Bone marrow (tissue), 2 donors: ENCODE measurements around the gene HLA-DQB2.
A peak's percentile ranks its signal among the peaks of the same experiment; 100 is the strongest.
"Not testable (repeated sequence)": the region's sequence is repeated elsewhere in the genome, so short reads cannot be mapped to it uniquely, and the experiment has no call there.

Experiments
- DNase-seq, 2 donors: peaks; one replicate each; lab custom pipeline; 2025; lab: John Stamatoyannopoulos, UW

HLA-DQB2 gene

DNA sequence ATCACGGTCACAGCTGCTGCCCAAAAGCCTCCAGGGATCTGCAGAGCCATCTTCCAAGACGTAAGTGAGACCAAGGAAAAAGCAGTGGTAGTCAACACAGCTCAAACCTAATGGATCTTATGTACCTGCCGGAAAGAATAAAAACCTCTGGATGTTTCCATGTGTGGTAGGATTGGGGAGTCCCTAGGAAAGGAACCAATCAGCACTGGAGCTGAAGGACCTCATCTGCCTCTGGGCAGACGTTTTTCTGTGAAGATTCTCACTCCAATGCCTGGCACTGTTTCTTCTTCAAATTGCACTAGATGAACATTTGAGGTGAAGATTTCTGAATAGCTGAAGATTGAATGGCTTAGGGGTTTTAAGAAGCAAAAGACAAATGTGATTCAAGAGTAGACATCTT is at the start of gene HLA-DQB2:
TSS of gene HLA-DQB2 (minus strand) at position 112 of the 400 bp plus-strand sequence. CDS start at position 50, 62 bp downstream.
- DNase-seq, result no peak

GRCh38 chr6:32809171-32809570 is 45.8 kb upstream of the HLA-DQB2 start:
- no peak for DNase-seq

- DNase-seq, result no peak
These were observed 43.8 kb upstream of the HLA-DQB2 start for GRCh38 chr6:32807020-32807580.

GRCh38 chr6:32805404-32805803 is 42.1 kb upstream of the HLA-DQB2 start:
- not testable (repeated sequence) for DNase-seq

- no peak for DNase-seq
These were observed 40.1 kb upstream of the HLA-DQB2 start for GRCh38 chr6:32803416-32803815.

GRCh38 chr6:32799740-32800139 is 36.4 kb upstream of the HLA-DQB2 start:
- DNase-seq, result no peak

- no peak for DNase-seq
These were observed 35.8 kb upstream of the HLA-DQB2 start for GRCh38 chr6:32799168-32799567.

DNA sequence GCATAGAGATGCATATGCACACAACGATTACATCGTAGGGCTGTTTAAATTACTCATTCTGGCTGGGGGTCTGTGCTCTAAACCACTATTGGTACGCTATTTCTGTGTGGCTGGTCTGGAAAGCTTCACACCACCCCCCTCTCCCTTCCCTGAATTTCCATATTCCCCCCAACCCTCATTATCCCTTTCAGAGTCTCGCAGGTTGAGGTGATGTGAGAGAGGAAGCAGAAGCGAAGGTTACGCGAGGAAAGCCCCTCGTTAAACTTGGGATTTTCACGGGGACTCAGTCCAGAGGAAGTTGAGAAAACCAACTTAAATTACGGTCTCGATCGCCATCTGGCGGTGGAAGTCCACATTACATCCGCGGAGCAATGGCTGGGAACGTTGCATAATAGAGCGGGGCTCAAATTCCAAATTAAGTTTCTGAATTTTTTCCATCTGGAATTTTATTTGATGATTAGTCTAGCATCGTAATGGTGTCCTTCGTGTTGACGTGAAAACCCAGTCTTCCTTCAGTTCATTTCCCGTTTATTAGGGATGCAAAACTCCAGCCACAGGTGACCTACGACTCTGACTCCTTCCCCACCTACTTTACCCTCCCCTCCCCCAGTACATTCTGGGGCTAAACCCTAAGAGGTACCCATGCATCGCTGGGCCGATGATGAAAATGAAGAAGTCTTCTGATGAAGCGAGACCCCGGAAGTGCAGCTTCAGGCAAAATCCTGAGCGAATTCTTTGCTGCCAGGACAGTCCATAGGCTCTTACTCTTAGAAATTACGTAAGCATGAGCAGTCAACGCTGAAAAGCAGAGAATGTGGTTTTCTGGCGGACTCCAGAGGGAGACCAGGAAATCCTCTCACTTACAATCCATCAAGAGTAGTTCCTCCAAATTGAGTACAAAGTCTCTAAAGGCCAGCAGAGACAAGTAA is 33.8 kb upstream of the HLA-DQB2 start:
- DNase-seq, result peak; percentile 38 to 49

DNA sequence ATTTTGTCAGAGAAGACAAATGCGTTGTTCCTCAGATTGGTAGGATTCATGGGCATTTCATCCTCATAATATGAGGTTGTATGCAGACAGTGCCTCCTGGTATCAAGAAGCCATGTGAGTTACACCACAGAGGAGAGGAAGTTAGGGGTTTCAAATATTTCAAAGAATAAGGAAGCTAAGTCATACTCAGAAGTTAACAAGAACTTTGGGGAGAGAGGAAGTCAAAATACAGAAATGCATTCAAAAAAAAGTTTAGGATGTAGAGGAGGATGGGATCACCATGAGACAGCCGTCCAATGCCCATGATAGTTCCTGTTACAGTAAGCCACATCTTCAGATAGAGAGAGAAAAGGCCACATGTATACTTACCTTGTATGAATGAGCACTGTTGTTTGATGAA is 31.2 kb upstream of the HLA-DQB2 start:
- peak in 1 of 2 donors; percentile 77 for DNase-seq

DNA sequence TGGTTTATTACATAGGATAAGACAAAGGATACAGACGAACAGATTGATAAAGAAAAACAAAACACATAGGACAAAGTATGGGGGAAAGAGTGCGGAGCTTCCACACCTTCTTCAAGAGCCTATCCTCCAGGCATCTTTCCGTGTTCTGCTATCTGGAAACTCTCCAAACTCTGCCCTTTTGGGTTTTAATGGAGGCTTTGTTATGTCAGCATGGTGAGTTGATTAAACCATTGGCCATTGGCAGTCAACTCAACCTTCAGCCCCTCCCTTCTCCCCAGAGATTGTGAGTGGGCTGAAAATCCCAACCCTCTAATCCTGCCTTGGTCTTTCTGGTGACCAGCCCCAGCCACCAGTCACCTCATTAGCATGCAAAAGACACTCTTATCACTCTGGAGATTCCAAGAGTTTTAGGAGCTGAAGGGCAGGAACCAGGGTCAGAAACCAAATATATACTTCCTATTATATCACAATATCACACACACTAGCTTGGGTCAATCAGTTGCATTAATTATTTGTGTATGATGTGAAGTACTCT is 29.6 kb upstream of the HLA-DQB2 start:
- DNase-seq, result no peak

GRCh38 chr6:32790306-32790705 is 27.0 kb upstream of the HLA-DQB2 start:
- DNase-seq, result no peak

GRCh38 chr6:32785781-32786533 is 22.6 kb upstream of the HLA-DQB2 start:
- DNase-seq, result peak in 1 of 2 donors; percentile 68

- DNase-seq, result not testable (repeated sequence)
These were observed 19.6 kb upstream of the HLA-DQB2 start for GRCh38 chr6:32782923-32783322.

GRCh38 chr6:32779036-32779435 is 15.7 kb upstream of the HLA-DQB2 start:
- no peak for DNase-seq

- DNase-seq, result no peak
These were observed 11.7 kb upstream of the HLA-DQB2 start for GRCh38 chr6:32775071-32775470.

- DNase-seq, result no peak
These were observed 11.1 kb upstream of the HLA-DQB2 start for GRCh38 chr6:32774426-32774825.

GRCh38 chr6:32772656-32773055 is 9.3 kb upstream of the HLA-DQB2 start:
- no peak for DNase-seq

DNA sequence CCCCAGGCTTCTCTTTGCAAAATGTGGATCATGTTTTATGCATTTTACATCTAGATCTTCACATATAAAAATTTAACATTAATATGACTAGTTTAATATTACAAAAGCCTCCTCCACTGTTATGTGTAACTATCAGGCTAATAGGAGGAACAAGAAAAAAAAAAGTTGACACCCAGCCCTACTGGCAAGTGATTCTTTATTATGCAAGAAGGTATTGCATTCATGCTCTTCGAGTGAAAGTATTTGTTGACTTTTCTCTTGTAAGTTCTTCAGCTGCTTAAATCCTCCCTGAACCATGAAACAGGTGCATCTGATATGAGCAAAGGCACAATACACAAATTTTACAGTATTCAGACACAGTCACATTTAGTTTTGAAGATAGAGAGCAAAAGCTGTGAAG is 716 bp upstream of the HLA-DQB2 start:
- DNase-seq, result no peak

GRCh38 chr6:32761548-32761947 is 1.8 kb downstream of the HLA-DQB2 start:
- DNase-seq, result no peak

DNA sequence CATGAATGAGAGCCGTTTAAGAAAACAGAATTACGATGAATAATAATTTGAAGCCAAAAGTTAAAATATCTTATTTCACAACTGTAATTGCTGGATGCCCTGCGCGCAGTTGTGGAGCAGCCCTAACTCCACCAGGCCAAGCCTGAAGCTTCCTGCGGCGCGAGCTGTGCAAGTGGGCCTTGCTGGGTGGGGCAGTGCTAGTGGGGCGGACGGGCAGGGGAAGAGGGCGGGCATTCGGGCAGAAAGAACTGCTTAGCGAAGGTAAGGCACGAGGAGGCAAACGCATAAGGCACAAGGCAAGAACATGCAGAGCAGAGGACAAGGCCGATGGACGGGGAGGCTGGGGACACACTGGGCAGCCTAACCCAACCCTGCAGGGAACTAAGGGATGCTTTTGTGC is 2.3 kb downstream of the HLA-DQB2 start:
- DNase-seq, result no peak

DNA sequence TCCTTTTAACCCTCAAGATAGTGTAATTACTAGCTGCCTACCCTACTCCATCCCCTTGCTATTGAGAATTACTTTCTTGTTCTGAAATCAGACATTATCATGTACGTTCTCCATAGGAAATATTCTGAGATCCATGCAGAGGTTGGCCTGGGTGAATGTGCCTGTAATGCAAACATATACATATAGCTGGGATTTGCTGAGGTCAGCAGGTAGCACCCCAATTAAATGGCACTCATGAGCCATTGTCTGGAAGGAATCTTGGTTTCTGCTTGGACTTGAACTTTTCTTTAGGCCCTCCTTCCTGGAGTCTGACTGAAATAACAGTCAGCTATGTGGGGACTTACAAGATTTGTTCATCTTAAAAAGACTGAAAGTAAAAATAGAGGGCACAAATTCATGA is 3.7 kb downstream of the HLA-DQB2 start:
- no peak for DNase-seq

DNA sequence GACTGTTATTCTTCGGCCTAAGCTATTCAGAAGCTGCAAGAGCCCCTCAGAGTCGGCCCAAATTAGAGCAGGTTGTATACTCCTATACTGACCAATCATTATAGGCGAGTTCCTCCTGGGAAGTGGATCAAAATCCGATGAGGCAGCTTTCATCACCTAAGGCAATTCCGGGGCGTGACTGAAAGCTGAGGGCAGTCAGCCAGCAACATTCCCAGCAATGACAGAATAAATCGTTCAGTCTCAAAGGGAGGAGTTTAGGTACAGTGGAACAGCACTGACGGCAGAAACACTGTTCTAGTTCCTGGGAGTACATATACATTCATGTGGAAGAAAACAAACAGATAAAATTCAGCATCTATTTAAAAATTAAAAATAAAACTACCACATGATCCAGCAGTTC is 10.8 kb downstream of the HLA-DQB2 start:
- DNase-seq, result no peak
